Suprapubic skin (tissue), 4 donors: Measurements from ENCODE around the gene BUB1B. TPM values are rescaled to one million over a fixed set of nuclear protein-coding genes. Genes with fewer than 3 reads are reported as not detected.

Source experiments
- DNase-seq, 2 donors: peaks; one replicate each; pipeline ENCODE4 v3.0.0-alpha.2; 2019; ENCODE audit warnings: low spot score in 2 of 2
- H3K27ac ChIP-seq: fragments of 200-600 bp; sonication (generic); one replicate; pipeline ENCODE4 v1.5.1; 2019
- H3K27me3 ChIP-seq: fragments of 200-600 bp; sonication (generic); one replicate; pipeline ENCODE4 v1.5.1; 2019
- H3K36me3 ChIP-seq: fragments of 200-600 bp; sonication (generic); one replicate; pipeline ENCODE4 v1.5.1; 2019
- H3K4me1 ChIP-seq: fragments of 200-600 bp; sonication (generic); one replicate; pipeline ENCODE4 v1.5.1; 2019
- H3K4me3 ChIP-seq: fragments of 200-600 bp; sonication (generic); one replicate; pipeline ENCODE4 v1.5.1; 2019; ENCODE audit warnings: mild to moderate bottlenecking
- H3K9me3 ChIP-seq: fragments of 200-600 bp; sonication (generic); one replicate; pipeline ENCODE4 v1.5.1; 2019
- CTCF ChIP-seq, 2 donors: fragments of 200-600 bp in 1 of 2; fragments of 450-650 bp in 1 of 2; sonication (generic) in 1 of 2; IDR thresholded peaks; one replicate each; pipeline ENCODE4 v1.5.1; 2016 to 2019; ENCODE audit warnings: antibody characterized with exemption in 2 of 2, mild to moderate bottlenecking in 1 of 2, moderate library complexity in 1 of 2
- EP300 ChIP-seq: sonication (generic); formaldehyde crosslinking; IDR thresholded peaks from one replicate; pipeline ENCODE4 v1.6.1; 2017; ENCODE audit warnings: antibody characterized with exemption
- POLR2A ChIP-seq, 2 donors: fragments of 450-650 bp; IDR thresholded peaks; one replicate each; pipeline ENCODE4 v1.6.1; 2017; ENCODE audit warnings: antibody characterized with exemption in 2 of 2, mild to moderate bottlenecking in 2 of 2, moderate library complexity in 2 of 2
- POLR2AphosphoS5 ChIP-seq, 3 donors: sonication (generic); formaldehyde crosslinking; IDR thresholded peaks; one replicate each; pipeline ENCODE4 v1.6.1; 2017; ENCODE audit warnings: antibody characterized with exemption in 3 of 3
- WGBS: methylation state at CpG from one replicate; pipeline ENCODE4 v1.1.5; 2018; 5-methylcytosine and 5-hydroxymethylcytosine counted together
- total RNA-seq, 4 donors: library from RNA; depleted of rRNA; stranded (reverse); fragments of >200 nt; gene quantifications; one replicate each; pipeline ENCODE4 v1.1.0, GENCODE V29; 2016

BUB1B gene
- total RNA-seq, 4 donors from 2014 or later = 1.8 to 12.2 (median 8.8) TPM

- Histone ChIP-seq H3K9me3 (no peaks in the 10 kb centered on the region), H3K27me3 (no peaks in the 10 kb centered on the region), H3K27ac (no peak overlapping the region), H3K4me1 (peaks cover 3% of the 10 kb centered on the region), H3K36me3 (no peaks in the 10 kb centered on the region), H3K4me3 (no peak overlapping the region)
- 45% methylated on average over 6 of the region's 6 CpGs for WGBS
- TF ChIP-seq POLR2AphosphoS5 (IDR thresholded peaks at IDR 0.05) (no peak), POLR2A (IDR thresholded peaks at IDR 0.05) (no peak), EP300 (no peak), CTCF (IDR thresholded peaks at IDR 0.05) (peak; percentile 76 to 94)
- no peak for DNase-seq
Measured at GRCh38 chr15:40217166-40217824, 56.4 kb downstream of the BUB1B start.

GRCh38 chr15:40219801-40220200, 58.9 kb downstream of the BUB1B start:
- no peak for DNase-seq
- Histone ChIP-seq H3K36me3 (no peaks in the 10 kb centered on the region), H3K27me3 (no peaks in the 10 kb centered on the region), H3K4me1 (peaks cover 3% of the 10 kb centered on the region), H3K9me3 (no peaks in the 10 kb centered on the region), H3K27ac (no peak overlapping the region), H3K4me3 (no peak overlapping the region)
- WGBS = 95% methylated on average over 1 of the region's 1 CpG
- TF ChIP-seq POLR2A (IDR thresholded peaks at IDR 0.05) (no peak), POLR2AphosphoS5 (IDR thresholded peaks at IDR 0.05) (no peak)

- Histone ChIP-seq H3K36me3 (no peaks in the 10 kb centered on the region), H3K4me3 (no peak overlapping the region), H3K27me3 (no peaks in the 10 kb centered on the region), H3K27ac (no peak overlapping the region), H3K9me3 (no peaks in the 10 kb centered on the region), H3K4me1 (peaks cover 3% of the 10 kb centered on the region)
- 71% methylated on average over 6 of the region's 6 CpGs for WGBS
- TF ChIP-seq POLR2A (IDR thresholded peaks at IDR 0.05) (no peak), EP300 (no peak), CTCF (IDR thresholded peaks at IDR 0.05) (no peak), POLR2AphosphoS5 (IDR thresholded peaks at IDR 0.05) (no peak)
- no peak for DNase-seq
Measured at GRCh38 chr15:40222131-40222530, 61.3 kb downstream of the BUB1B start.

- no peak for DNase-seq
- Histone ChIP-seq H3K27me3 (no peaks in the 10 kb centered on the region), H3K27ac (no peak overlapping the region), H3K36me3 (no peaks in the 10 kb centered on the region), H3K9me3 (no peaks in the 10 kb centered on the region), H3K4me3 (no peak overlapping the region), H3K4me1 (peaks cover 6% of the 10 kb centered on the region)
- TF ChIP-seq CTCF (IDR thresholded peaks at IDR 0.05) (no peak), POLR2A (IDR thresholded peaks at IDR 0.05) (no peak), POLR2AphosphoS5 (IDR thresholded peaks at IDR 0.05) (no peak), EP300 (no peak)
Measured at GRCh38 chr15:40226736-40227135, 65.9 kb downstream of the BUB1B start.

GRCh38 chr15:40229316-40229715, 68.4 kb downstream of the BUB1B start:
- H3K27ac ChIP-seq = no peak overlapping the region

More at GRCh38 chr15:40229316-40229715, 68.4 kb downstream of the BUB1B start:
- peaks cover 31% of the 10 kb centered on the region for H3K4me1 ChIP-seq
- TF ChIP-seq CTCF (IDR thresholded peaks at IDR 0.05) (no peak), EP300 (no peak), POLR2AphosphoS5 (IDR thresholded peaks at IDR 0.05) (no peak), POLR2A (IDR thresholded peaks at IDR 0.05) (no peak)
- WGBS = 71% methylated on average over 5 of the region's 5 CpGs
- H3K9me3 ChIP-seq = no peaks in the 10 kb centered on the region
- no peak for DNase-seq
- H3K36me3 ChIP-seq = no peaks in the 10 kb centered on the region
- no peak overlapping the region for H3K4me3 ChIP-seq
- H3K27me3 ChIP-seq = no peaks in the 10 kb centered on the region
